SU-DHL-6 (cell line): ENCODE measurements around the gene MRGPRD.

Source experiments
- H2AFZ ChIP-seq: fragments of 200-600 bp; sonication (generic); 2 replicates; pipeline ENCODE4 v1.6.1; 2014; ENCODE audit warnings: low read depth, mild to moderate bottlenecking, moderate library complexity, mixed read lengths, antibody characterized with exemption, low read length; ENCODE audit not compliant: severe bottlenecking
- H3F3A ChIP-seq: fragments of 200-600 bp; shearing (Covaris generic); 2 replicates; pipeline ENCODE4 v1.6.0; 2016; ENCODE audit warnings: antibody characterized with exemption, mild to moderate bottlenecking; ENCODE audit not compliant: insufficient read depth
- H3K27ac ChIP-seq: fragments of 200-600 bp; sonication (generic); 2 replicates; pipeline ENCODE4 v1.5.1; 2016; ENCODE audit warnings: low read depth, mild to moderate bottlenecking, low read length, moderate library complexity, mixed read lengths
- H3K27me3 ChIP-seq: fragments of 200-600 bp; sonication (generic), shearing (Covaris generic); 2 replicates; pipeline ENCODE4 v1.6.0; 2014; ENCODE audit warnings: mild to moderate bottlenecking, low read length
- H3K36me3 ChIP-seq: fragments of 200-600 bp; sonication (generic); 2 replicates; pipeline ENCODE4 v1.6.1; 2014; ENCODE audit warnings: mild to moderate bottlenecking, low read length, mixed read lengths
- H3K4me2 ChIP-seq: fragments of 300-600, 200-600 bp; shearing (Covaris generic), sonication (generic); 2 replicates; pipeline ENCODE4 v1.6.0; 2014; ENCODE audit warnings: low read length, low read depth, mild to moderate bottlenecking; ENCODE audit not compliant: poor library complexity, severe bottlenecking
- H3K4me3 ChIP-seq: fragments of 200-600 bp; sonication (generic); 2 replicates; pipeline ENCODE4 v1.5.1; 2014; ENCODE audit warnings: antibody characterized with exemption, low read length, mild to moderate bottlenecking, mixed read lengths; ENCODE audit not compliant: insufficient read depth, poor library complexity, severe bottlenecking
- H3K79me2 ChIP-seq: fragments of 200-600 bp; sonication (generic); 2 replicates; pipeline ENCODE4 v1.6.1; 2014; ENCODE audit warnings: mild to moderate bottlenecking, low read length, moderate library complexity; ENCODE audit not compliant: insufficient read depth
- H3K9ac ChIP-seq: fragments of 200-600 bp; sonication (generic); 2 replicates; pipeline ENCODE4 v1.7.0; 2014; ENCODE audit warnings: mild to moderate bottlenecking, low read length
- H3K9me2 ChIP-seq: fragments of 200-600 bp; sonication (generic); replicated peaks from 2 replicates; pipeline ENCODE4 v1.6.1; 2014; ENCODE audit warnings: low read length; ENCODE audit not compliant: insufficient read depth
- H3K9me3 ChIP-seq: fragments of 200-600 bp; sonication (generic); 2 replicates; pipeline ENCODE4 v1.6.1; 2014; ENCODE audit warnings: low read length, mixed read lengths; ENCODE audit not compliant: insufficient read depth
- H4K20me1 ChIP-seq: fragments of 200-600 bp; sonication (generic); 2 replicates; pipeline ENCODE4 v1.6.1; 2014; ENCODE audit warnings: low read depth, mild to moderate bottlenecking, antibody characterized with exemption, low read length, moderate library complexity, mixed read lengths
- EZH2phosphoT487 ChIP-seq: fragments of 200-600 bp; sonication (generic), shearing (Covaris generic); conservative IDR thresholded peaks from 2 replicates; pipeline ENCODE4 v1.6.1; 2018; ENCODE audit warnings: mild to moderate bottlenecking, antibody characterized with exemption, low read length, moderate library complexity, mixed read lengths
- TF ChIP-seq, protein P1 (sequence below): fragments of 200-600 bp; sonication (generic); IDR thresholded peaks from one replicate; pipeline ENCODE4 v1.5.1; 2017; ENCODE audit warnings: antibody characterized with exemption, mild to moderate bottlenecking, low read length, moderate library complexity; ENCODE audit not compliant: insufficient read depth, poor library complexity, severe bottlenecking

The MRGPRD gene

DNA sequence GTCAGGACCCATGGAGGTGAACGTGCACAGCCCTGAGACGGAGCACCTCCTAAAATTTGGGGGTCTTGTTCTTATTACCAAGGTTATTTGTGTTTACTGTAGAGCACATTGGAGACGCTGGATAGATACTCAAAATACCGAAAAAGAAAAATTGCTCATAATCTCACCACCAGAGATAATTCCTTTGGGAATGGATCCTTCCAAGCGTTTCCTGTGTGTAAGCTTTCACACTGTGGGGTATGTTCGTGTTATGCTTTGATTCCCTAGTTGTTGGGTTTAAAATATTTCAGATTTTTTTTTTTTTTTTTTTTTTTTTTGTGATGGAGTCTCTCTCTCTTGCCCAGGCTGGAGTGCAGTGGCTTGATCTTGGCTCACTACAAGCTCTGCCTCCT, 14.1 kb upstream of the MRGPRD start:
- no peaks in the 10 kb centered on the region for H3F3A ChIP-seq
- H3K27ac ChIP-seq, result no peak overlapping the region
- TF ChIP-seq, protein P1, sequence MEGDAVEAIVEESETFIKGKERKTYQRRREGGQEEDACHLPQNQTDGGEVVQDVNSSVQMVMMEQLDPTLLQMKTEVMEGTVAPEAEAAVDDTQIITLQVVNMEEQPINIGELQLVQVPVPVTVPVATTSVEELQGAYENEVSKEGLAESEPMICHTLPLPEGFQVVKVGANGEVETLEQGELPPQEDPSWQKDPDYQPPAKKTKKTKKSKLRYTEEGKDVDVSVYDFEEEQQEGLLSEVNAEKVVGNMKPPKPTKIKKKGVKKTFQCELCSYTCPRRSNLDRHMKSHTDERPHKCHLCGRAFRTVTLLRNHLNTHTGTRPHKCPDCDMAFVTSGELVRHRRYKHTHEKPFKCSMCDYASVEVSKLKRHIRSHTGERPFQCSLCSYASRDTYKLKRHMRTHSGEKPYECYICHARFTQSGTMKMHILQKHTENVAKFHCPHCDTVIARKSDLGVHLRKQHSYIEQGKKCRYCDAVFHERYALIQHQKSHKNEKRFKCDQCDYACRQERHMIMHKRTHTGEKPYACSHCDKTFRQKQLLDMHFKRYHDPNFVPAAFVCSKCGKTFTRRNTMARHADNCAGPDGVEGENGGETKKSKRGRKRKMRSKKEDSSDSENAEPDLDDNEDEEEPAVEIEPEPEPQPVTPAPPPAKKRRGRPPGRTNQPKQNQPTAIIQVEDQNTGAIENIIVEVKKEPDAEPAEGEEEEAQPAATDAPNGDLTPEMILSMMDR, result no peak
- no peak for TF ChIP-seq EZH2phosphoT487
- no peaks in the 10 kb centered on the region for H3K27me3 ChIP-seq
- no peaks in the 10 kb centered on the region for H3K36me3 ChIP-seq
- no peaks in the 10 kb centered on the region for H3K9me3 ChIP-seq
- no peak overlapping the region for H2AFZ ChIP-seq
- H4K20me1 ChIP-seq, result no peaks in the 10 kb centered on the region
- no peaks in the 10 kb centered on the region for H3K9me2 ChIP-seq
- H3K4me2 ChIP-seq, result no peak overlapping the region
- H3K9ac ChIP-seq, result no peak overlapping the region
- H3K79me2 ChIP-seq, result no peaks in the 10 kb centered on the region
- no peak overlapping the region for H3K4me3 ChIP-seq

DNA sequence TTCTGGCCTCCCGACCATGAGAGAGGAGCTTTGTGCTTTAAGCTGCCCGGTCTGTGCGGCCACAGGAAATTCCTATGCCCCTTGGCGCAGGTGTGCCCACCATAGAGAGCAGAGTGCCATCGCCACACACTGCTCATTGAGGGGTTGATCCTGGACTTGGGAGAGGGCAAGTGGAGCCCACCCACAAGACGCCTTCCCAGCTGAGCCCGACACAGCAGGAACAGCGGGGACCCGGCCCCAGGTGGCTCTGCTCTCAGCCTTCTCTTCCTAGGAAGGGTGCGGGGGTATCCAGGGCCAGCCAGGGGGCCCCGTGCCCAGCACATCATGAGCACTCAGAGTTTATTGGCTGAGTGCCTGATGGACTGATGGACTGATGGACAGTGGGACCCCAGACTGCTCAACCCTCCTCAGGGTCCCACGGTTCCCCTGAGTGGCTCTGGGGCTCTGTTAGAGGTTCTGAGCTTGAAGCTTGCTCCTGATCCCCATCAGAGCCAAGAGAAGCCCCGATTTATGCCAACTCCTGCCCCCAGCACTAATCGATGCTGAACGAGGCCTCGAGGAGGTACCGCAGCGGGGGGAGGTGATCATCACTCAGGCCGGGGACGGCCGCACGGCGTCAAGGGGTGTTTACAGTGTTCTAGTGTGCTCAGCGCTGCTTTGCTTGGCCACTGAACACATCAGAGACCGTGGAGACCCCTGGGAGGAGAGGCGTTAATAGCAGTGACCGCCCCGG, 13.5 kb upstream of the MRGPRD start:
- Histone ChIP-seq H3K9me2 (no peaks in the 10 kb centered on the region), H3K27ac (no peak overlapping the region), H3K4me2 (no peak overlapping the region), H3K9me3 (no peaks in the 10 kb centered on the region), H2AFZ (no peak overlapping the region), H3K9ac (no peak overlapping the region), H3K27me3 (no peaks in the 10 kb centered on the region), H4K20me1 (no peaks in the 10 kb centered on the region), H3K79me2 (no peaks in the 10 kb centered on the region), H3K36me3 (no peaks in the 10 kb centered on the region), H3K4me3 (no peak overlapping the region), H3F3A (no peaks in the 10 kb centered on the region)
- TF ChIP-seq, protein P1, result no peak
- TF ChIP-seq EZH2phosphoT487, result no peak

DNA sequence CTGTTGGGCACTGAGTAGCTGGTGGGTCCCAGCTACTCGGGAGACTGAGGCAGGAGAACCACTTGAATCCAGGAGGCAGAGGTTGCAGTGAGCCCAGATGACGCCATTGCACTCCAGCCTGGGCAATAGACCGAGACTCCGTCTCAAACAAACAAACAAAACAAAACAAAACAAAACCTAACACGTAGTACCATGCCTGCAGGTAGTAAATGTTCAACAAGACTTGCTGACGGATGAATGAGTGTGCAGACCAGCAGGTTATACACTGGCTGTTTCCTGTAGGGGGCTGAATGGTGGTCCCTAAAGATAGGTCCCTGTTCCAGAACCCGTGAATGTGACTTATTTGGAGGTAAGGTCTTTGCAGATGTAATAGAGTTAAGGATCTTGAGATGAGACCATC, 12.8 kb upstream of the MRGPRD start:
- Histone ChIP-seq H3K79me2 (no peaks in the 10 kb centered on the region), H3F3A (no peaks in the 10 kb centered on the region), H3K4me3 (no peak overlapping the region), H3K4me2 (no peak overlapping the region), H4K20me1 (no peaks in the 10 kb centered on the region), H2AFZ (no peak overlapping the region), H3K27ac (no peak overlapping the region), H3K9me3 (no peaks in the 10 kb centered on the region), H3K36me3 (no peaks in the 10 kb centered on the region), H3K27me3 (no peaks in the 10 kb centered on the region), H3K9me2 (no peaks in the 10 kb centered on the region), H3K9ac (no peak overlapping the region)
- no peak for TF ChIP-seq EZH2phosphoT487
- TF ChIP-seq, protein P1, result no peak
